Suppressor macrophage treated with lipopolysaccharide for 4 hours (primary cell): ENCODE results near the gene AK4.
"Not testable (repeated sequence)": the region's sequence is repeated elsewhere in the genome, so short reads cannot be mapped to it uniquely, and the experiment has no call there.

Experiments used
- DNase-seq: peaks from one replicate; pipeline ENCODE4 v3.0.0-alpha.2; 2020

The AK4 gene

GRCh38 chr1:65221638-65222339 lies 73.8 kb downstream of the AK4 start:
- DNase-seq = no peak

GRCh38 chr1:65222340-65222940 lies 74.4 kb downstream of the AK4 start:
- DNase-seq = no peak

- DNase-seq = no peak
Observed at GRCh38 chr1:65224681-65225091, 76.7 kb downstream of the AK4 start.

DNA sequence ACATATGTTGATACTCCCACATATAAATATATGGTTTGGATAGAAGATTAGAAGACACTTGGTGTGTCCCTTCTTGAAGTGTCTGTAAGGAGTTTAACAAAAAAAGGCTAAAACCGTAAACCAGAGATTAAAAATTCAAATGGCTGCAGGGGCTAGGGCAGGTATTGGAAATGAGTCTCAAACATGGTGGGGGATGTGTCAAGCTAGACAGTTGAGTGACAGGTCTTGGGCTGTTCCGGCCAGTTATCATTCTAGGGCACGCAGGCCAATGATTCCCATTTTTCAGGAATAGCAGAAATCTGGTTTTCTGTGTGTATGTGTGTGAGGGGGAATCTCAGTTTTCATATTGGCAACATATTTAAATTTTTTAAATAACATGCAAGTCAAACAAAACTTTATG lies 77.2 kb downstream of the AK4 start:
- DNase-seq = no peak

DNA sequence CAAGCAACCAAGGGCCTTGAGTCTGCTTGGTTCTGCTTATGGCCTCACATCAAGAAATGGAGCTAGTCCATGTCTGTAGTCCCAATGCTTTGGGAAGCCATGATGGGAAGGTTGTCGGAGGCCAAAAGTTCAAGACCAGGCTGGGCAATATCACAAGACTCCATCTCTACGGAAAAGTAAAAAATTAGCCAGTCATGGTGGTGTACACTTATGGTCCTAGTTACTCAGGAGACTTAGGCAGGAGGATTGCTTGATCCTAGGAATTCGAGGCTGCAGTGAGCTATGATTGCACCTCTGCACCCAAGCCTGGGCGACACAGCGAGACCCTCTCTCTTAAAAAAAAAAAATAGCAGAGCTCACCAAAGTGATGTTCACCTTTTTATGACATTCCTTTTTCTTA lies 81.2 kb downstream of the AK4 start:
- no peak for DNase-seq

DNA sequence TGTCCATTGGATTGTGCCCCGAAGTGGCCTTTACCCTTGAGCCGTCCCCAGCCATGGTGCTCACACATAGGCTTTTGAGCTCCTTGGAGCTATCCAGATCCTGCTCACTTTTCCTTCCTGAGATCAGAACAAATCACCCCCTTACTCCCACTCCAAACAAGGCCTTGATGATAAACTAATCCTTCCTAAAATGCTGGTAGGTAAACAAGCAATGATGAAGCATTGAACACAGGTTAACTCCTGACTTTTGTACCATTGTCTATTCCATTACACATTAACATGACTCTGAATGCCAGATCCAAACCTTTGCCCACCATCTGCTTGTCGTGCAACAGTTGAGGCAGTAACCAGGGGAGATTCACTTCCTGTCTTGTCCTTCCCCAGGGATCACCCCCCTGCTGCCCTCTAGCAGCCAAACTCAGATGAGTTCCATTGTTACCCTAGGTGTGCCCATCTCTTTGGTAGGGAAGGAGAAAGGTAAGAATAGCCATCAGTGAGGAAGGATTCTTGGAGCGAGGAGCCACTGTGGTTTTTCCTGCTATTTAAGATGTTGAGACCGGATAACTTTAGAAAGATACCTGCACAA lies 81.8 kb downstream of the AK4 start:
- DNase-seq = no peak

- DNase-seq = no peak
Observed at GRCh38 chr1:65230731-65231481, 82.9 kb downstream of the AK4 start.

DNA sequence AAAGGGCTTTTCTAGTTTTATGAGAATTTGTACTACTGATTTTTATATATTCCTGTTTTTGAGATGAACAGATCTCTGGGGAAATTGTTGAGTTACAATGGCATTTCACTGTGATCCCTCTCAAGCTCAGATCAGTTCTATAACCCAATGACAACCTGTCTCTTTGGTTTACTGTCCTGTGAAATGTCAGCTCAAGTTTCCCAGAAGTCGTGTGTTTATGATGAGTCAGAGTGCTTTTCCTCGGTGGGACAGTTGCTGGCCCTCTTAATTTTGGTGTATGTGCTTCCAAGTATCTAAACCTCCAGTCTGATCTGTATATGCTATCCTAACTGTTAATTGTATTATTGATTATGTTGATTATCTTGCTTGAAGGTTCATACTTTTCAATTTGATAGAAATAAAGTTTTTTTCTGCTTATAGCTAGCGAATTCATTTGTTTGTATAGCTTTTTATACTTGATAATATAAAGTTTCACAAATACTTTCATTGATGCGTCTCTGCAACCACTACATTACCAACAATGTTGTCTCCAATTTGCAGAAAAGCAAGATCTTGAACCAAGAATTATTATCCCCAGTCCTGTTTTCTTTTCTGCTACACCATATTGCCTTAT lies 83.8 kb downstream of the AK4 start:
- DNase-seq = no peak

DNA sequence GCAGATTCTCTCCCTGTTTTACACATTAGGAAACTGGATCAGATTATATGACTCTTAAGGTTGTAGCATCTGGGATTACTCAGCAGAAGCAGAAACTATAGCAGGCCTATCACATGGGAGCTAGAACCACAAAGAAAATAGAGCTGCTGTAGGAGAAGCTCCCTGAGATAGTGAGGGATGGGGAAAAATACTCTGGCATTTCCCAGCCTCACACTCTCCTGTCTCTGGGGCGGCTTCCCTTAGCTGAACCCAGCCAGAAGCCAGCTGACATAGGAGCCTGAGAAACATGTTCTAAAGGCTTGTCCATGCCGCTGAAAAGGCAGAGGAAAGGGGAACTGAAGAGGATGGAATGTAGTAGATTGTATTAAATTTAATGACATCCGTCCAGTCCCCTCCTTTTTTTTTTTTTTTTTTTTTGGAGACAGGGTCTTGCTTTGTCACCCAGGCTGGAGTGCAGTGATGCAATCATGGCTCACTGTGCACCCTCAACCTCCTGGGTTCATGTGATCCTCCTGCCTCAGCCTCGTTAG lies 84.5 kb downstream of the AK4 start:
- no peak for DNase-seq

GRCh38 chr1:65233782-65234181 lies 85.8 kb downstream of the AK4 start:
- DNase-seq = no peak

DNA sequence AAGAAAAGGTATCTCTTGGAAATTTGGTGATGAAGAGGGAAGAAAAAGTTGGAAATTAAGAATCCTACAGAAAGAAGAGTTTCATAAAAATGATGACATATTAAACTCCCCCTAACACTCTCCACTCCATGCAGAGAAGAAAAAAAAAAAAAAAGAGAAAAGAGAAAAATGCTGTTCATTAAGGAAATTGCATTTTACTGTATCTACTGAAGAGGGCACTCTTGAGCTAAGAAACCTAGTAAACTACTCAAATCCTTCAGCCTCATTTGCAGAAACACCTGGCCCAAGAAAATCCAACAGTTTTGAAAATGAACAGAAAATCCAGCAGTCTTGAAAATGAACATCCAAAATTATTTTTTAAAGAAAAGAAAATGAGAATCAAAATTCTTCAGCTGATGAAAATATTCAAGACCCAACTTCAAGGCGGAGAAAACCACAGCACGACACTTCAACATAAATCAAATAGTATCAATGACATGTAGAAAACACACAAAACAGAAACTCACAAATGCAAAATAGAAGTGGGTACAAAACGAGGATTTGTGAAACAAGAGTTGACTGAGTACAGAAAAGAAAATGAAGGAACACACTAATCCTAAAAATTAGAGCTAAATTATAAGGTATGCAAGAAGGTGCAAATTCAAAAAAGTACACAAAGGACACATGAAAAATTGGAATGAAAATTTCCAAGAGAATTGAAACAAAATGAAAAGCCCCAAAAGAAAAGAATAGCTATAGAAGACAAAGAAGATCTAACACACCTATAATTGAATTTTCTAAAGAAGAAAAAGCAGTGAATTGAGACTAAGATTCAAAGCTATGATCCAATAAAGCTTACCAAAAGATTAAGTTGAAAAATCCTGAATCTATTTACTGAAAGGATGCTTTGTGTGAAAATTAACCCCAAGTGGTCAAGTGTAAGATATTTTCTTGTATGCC lies 88.1 kb downstream of the AK4 start:
- DNase-seq = peak; percentile 57

DNA sequence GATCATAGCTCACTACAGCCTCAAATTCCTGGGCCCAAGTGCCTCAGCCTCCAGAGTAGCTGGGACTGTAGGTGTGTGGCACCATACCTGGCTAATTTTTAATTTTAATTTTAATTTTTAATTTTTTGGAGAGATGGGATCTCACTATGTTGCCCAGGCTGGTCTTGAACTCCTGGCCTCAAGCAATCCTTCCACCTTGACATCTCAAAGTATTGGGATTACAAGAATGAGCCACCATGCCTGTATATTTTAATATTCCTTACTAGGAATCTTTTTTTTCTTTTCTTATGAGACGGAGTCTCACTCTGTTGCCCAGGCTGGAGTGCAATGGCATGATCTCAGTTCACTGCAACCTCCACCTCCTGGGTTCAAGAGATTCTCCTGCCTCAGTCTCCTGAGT lies 89.1 kb downstream of the AK4 start:
- not testable (repeated sequence) for DNase-seq

DNA sequence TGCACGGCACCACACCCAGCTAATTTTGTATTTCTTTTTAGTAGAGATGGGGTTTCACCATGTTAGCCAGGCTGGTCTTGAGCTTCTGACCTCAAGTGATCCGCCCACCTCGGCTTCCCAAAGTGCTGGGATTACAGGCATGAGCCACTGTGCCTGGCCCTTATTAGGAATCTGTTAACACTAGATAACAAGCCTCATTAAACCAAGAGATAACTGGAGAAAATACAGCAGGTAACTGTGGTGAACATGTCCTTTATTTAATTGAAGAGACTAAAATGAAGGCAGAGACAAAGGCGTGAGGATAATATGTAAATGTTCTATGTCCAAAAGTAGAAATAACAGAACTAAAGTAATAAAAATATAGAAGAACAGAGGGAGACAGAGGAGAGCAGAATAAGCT lies 89.5 kb downstream of the AK4 start:
- DNase-seq = no peak

- no peak for DNase-seq
Observed at GRCh38 chr1:65238010-65238409, 90.0 kb downstream of the AK4 start.

DNA sequence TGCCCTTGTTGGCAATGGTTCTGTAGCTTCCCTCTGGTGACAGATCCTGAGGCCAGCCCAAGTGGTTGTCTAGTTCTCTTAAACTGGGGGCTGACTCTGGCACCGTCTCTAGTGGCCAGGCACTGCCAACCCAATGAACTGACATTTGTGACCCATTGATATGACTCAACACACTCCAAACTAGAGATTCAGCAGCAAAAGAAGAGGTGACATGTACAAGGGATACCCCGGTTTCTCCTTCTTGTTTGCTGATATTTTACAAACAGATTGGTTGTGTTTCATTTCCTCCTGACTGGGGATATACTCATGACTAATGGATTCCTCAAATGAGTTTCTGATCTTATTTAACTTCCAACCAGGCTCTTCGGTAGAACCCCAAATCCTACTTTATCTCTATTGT lies 95.5 kb downstream of the AK4 start:
- DNase-seq = peak; percentile 61

- DNase-seq = no peak
Observed at GRCh38 chr1:65245295-65245694, 97.3 kb downstream of the AK4 start.

DNA sequence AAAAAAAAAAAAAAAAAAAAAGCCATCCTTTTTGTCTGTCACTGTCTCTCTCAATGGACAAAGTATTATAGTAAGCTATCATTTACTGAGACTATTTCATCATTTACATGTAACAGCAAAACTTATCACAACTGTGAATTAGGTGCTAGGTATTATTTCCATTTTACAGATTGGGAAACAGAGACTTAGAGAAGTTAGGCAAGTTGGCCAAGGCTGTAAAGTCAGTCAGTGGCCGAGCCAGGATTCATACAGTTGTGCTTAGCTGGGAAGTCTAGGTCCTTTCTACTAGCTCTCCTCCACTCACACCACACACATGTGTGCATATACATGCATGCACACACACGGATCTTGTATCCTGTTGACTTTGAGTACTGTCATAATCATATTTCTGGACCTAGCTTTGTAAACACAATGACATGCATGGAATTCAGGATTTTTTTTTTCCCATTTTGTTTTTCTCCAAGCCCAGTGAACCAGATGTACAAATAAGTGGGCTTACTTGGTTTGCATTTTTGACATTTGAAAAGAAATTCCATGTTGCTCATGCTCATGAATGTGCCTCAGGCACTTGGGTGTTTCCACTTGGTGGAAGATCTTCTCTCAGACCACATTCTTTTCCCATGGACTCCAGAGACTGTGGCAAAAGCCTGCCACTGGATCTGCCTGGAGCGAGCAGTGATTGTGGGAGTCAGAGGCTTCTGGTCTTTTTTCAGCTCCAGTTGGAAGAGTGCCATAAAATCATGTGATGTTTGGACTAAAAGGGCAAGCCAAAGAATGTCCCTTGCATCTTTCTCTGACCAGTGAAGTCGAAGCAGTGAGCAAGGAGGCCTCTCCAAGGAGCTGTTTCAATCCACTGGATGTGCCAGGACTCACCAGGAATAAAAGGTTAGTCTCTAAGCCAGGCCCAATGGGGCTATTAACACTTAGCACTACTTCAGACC lies 99.7 kb downstream of the AK4 start:
- DNase-seq = no peak

DNA sequence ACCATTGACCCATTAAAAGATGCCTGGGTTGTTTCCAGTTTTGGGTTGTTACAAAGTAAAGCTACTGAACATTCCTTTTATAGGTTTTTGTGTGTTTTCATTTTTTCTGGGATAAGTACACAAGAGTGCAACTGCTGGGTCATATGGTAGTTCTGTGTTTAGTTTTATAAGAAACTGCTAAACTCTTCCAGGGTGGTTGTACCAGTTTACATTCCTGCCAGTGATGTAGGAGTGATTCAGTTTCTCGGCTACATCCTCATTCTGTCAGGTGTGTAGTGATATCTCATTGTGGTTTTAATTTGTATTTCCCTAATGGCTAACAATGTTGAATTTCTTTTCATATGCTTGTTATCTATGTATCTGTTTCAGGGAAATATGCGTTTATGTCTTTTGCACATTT lies 102.8 kb downstream of the AK4 start:
- DNase-seq = no peak

- peak; percentile 62 for DNase-seq
Observed at GRCh38 chr1:65253800-65254319, 105.9 kb downstream of the AK4 start.

DNA sequence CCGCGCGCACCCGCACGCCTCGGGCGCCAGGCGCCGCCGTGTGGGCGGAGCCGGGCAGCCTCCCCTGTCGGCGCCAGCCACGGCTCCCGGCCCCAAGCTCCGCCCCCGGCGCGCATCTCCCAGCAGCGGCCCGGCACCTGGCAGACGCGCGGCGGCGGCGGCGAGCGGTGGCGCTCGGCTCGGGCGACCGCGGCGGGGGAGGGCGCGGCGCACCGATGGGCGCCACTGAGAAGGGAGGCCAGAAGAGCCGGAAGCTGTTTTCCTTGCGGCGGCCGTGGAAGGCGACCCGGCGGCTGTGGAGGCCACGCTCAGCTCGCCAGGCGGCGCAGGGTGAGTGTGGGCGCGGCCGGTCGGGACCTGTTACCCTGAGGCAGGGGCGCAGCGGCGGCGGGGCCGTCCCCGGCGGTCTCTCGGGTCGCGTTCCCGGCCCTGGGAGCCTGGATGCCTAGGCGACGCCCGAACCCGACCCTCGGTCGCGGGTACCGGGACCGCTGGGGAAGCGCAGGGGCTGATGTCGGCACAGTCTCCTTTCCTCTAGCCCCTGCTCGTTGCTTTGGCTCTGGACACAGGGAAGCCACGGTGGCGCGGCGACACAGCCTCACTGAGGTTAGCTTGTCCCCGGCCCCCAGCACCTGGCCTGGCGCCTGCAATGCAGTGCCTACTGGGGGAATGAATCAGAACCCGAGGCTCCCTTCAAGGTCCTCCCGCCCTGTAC lies 106.5 kb downstream of the AK4 start:
- peak; percentile 77 for DNase-seq
